BJ (cell line): ENCODE results near the gene TBKBP1. TPM values are rescaled to one million over a fixed set of nuclear protein-coding genes. Genes with fewer than 3 reads are reported as not detected.

Experiments used
- CTCF ChIA-PET: fragments of 350-600 bp; formaldehyde crosslinking; extraction: SDS; loops from one replicate; lab custom pipeline; 2021; ENCODE audit warnings: antibody characterized with exemption, inconsistent platforms; lab: Yijun Ruan, JAX
- POLR2A ChIA-PET: fragments of 300-600 bp; sonication (Branson Sonifier 250); formaldehyde crosslinking; extraction: SDS; loops from one replicate; lab custom pipeline; 2021; ENCODE audit warnings: antibody characterized with exemption; lab: Charles Lee
- DNase-seq: peaks from one replicate; pipeline ENCODE4 v3.0.0-alpha.2; 2011; ENCODE audit warnings: low read depth
- H3K27me3 ChIP-seq: 2 replicates; pipeline ENCODE4 v1.6.0; 2011; ENCODE audit warnings: low read length; ENCODE audit not compliant: control insufficient read depth, insufficient read depth
- H3K36me3 ChIP-seq: 2 replicates; pipeline ENCODE4 v1.5.1; 2011; ENCODE audit warnings: low read length; ENCODE audit not compliant: control insufficient read depth, insufficient read depth
- H3K4me3 ChIP-seq: 2 replicates; pipeline ENCODE4 v1.5.1; 2011; ENCODE audit warnings: low read depth, mild to moderate bottlenecking, control low read depth, low read length
- CTCF ChIP-seq: IDR thresholded peaks from 2 replicates; pipeline ENCODE4 v1.5.1; 2011; ENCODE audit warnings: low read depth, mild to moderate bottlenecking, control low read depth, inconsistent platforms, low read length, moderate library complexity; ENCODE audit not compliant: insufficient read depth
- polyA plus RNA-seq: library from polyadenylated mRNA; depleted of rRNA; stranded (reverse); fragments of >200 nt; gene quantifications from 2 replicates; pipeline ENCODE4 v1.2.3, GENCODE V29; 2011

Gene TBKBP1
- polyA plus RNA-seq, 1 experiment, result 7.3 TPM

DNA sequence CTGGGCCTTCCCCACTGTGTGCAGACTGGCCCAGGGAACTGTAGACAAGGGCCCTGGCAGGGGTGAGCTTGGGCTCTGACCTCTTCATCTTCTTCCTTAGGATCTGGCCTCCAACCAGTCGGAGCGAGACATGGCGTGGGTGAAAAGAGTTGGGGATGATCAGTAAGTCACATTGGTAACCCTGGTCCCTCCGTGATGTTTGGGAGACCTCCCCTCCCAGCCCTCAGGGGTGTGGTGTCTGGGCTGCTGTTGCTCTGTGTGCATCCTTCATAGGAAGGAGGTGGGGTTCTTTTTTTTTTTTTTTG lies 5.5 kb downstream of the TBKBP1 start:
- Histone ChIP-seq H3K4me3 (no peak overlapping the region), H3K36me3 (peaks cover 17% of the 10 kb centered on the region), H3K27me3 (no peaks in the 10 kb centered on the region)
- POLR2A ChIA-PET, result no interaction called here
- DNase-seq, result no peak
- CTCF ChIA-PET, result interaction anchor here (0.6 to 3.7 kb wide), 15 partner anchors 8 to 118 kb away, joined by 3 to 35 read pairs (median 5); no protein-coding TSS in a partner anchor
- no peak for TF ChIP-seq CTCF

GRCh38 chr17:47700471-47701449 lies 6.8 kb downstream of the TBKBP1 start:
- ChIA-PET POLR2A (no interaction called here), CTCF (interaction anchor here (0.6 to 2.8 kb wide), 5 partner anchors 14 to 89 kb away, joined by 3 to 11 read pairs (median 5); no protein-coding TSS in a partner anchor)
- Histone ChIP-seq H3K36me3 (peaks cover 17% of the 10 kb centered on the region), H3K4me3 (no peak overlapping the region), H3K27me3 (no peaks in the 10 kb centered on the region)
- DNase-seq, result no peak
- TF ChIP-seq CTCF, result no peak

DNA sequence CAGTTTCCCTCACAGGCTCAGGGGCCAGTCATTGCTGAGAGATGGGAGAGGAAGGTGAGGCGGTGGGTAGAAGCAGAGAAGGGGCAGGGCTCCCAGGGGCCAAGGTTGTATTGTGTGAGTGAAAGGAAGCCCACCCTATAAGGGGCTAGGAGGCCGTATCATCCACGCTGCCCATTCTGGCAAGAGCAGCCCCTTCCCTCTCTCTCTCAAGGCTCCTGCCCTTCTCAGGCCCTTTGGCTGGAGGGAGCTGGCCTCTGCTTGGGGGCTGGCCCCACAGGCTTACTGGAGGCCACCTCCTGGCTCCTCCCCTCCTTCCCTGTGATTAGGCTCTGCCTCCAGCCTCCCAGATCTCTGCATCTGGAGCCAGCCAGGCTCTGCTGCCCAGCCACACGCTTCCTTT lies 7.6 kb downstream of the TBKBP1 start:
- peaks cover 17% of the 10 kb centered on the region for H3K36me3 ChIP-seq
- H3K4me3 ChIP-seq, result no peak overlapping the region
- no peaks in the 10 kb centered on the region for H3K27me3 ChIP-seq
- ChIA-PET POLR2A (no interaction called here), CTCF (interaction anchor here (0.6 to 1.7 kb wide), 2 partner anchors 47 to 88 kb away, joined by 4 to 5 read pairs; no protein-coding TSS in a partner anchor)
- no peak for DNase-seq
- TF ChIP-seq CTCF, result no peak

GRCh38 chr17:47702391-47702995 lies 8.5 kb downstream of the TBKBP1 start:
- H3K4me3 ChIP-seq, result no peak overlapping the region
- no peaks in the 10 kb centered on the region for H3K27me3 ChIP-seq
- H3K36me3 ChIP-seq, result peaks cover 14% of the 10 kb centered on the region
- CTCF ChIA-PET, result interaction anchor here (1.4 kb wide), 1 partner anchor 8 kb away, joined by 4 read pairs; no protein-coding TSS in a partner anchor
- DNase-seq, result no peak
- POLR2A ChIA-PET, result no interaction called here
- TF ChIP-seq CTCF, result no peak

DNA sequence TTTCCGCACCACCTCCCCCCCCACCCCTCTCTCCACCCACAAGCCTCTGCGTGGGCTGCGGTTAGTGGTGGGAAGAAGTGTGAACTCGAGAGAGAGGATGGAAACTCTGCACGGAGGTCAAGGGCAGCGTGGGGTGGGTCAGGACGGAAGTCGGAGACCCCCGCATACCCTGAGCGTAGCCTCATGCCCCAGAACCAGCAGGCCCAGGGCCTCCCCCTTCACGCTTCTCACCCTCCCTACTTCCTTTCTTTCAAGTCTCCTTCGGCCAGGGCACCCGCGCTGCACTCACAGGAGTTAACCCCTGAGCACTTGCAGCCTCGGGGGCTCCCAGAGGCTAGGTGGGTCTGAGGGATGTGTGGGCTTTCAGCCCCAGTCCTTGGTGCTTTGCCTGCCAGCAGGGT lies 9.2 kb downstream of the TBKBP1 start:
- ChIA-PET CTCF (interaction anchor here (1.4 kb wide), 1 partner anchor 7 kb away, joined by 4 read pairs; no protein-coding TSS in a partner anchor), POLR2A (no interaction called here)
- Histone ChIP-seq H3K4me3 (no peak overlapping the region), H3K36me3 (peaks cover 14% of the 10 kb centered on the region), H3K27me3 (no peaks in the 10 kb centered on the region)
- no peak for TF ChIP-seq CTCF
- no peak for DNase-seq
